CD14-positive monocyte (primary cell): Measurements from ENCODE around the gene ZDHHC14. TPM values are rescaled to one million over a fixed set of nuclear protein-coding genes. Genes with fewer than 3 reads are reported as not detected.

Experiments
- DNase-seq, 3 donors: peaks; one replicate each; pipeline ENCODE4 v3.0.0-alpha.2; 2011 to 2022
- H2AFZ ChIP-seq: 2 replicates; pipeline ENCODE4 v1.6.0; 2012; ENCODE audit warnings: mild to moderate bottlenecking, low read depth, low read length, inconsistent platforms; ENCODE audit not compliant: insufficient read depth, poor library complexity, severe bottlenecking
- H3K27ac ChIP-seq, 2 donors: 1 replicate in 1 of 2; 2 replicates in 1 of 2; pipeline ENCODE4 v1.5.1; 2012 to 2013; ENCODE audit warnings: low read length in 2 of 2, control low read depth in 1 of 2, inconsistent platforms in 1 of 2, low read depth in 1 of 2, mild to moderate bottlenecking in 1 of 2
- H3K27me3 ChIP-seq, 2 donors: one replicate each; pipeline versions ENCODE4 v1.6.0 to v1.6.1; 2011 to 2013; ENCODE audit warnings: low read length in 2 of 2; ENCODE audit not compliant: control insufficient read depth in 2 of 2, insufficient read depth in 2 of 2
- H3K36me3 ChIP-seq, 2 donors: replicated peaks in 1 of 2; 1 replicate in 1 of 2; 2 replicates in 1 of 2; pipeline versions ENCODE4 v1.5.1 to v1.6.1; 2012 to 2013; ENCODE audit warnings: low read length in 2 of 2, control low read depth in 1 of 2, inconsistent platforms in 1 of 2, mild to moderate bottlenecking in 1 of 2; ENCODE audit not compliant: insufficient read depth in 2 of 2, control insufficient read depth in 1 of 2
- H3K4me1 ChIP-seq, 2 donors: 1 replicate in 1 of 2; 2 replicates in 1 of 2; pipeline versions ENCODE4 v1.5.1 to v1.6.1; 2012 to 2013; ENCODE audit warnings: low read length in 2 of 2, control low read depth in 1 of 2, inconsistent platforms in 1 of 2, mild to moderate bottlenecking in 1 of 2, moderate library complexity in 1 of 2; ENCODE audit not compliant: insufficient read depth in 2 of 2, control insufficient read depth in 1 of 2
- H3K4me2 ChIP-seq: replicated peaks from 2 replicates; pipeline ENCODE3; 2012; ENCODE audit warnings: low read length, moderate library complexity, mild to moderate bottlenecking; ENCODE audit not compliant: poor library complexity, severe bottlenecking; ENCODE audit errors: extremely low read depth
- H3K4me3 ChIP-seq, 3 experiments: fragments of 200-600 bp in 1 of 3; sonication (generic) in 1 of 3; replicated peaks in 1 of 3; 1 replicate in 2 of 3; 2 replicates in 1 of 3; pipeline ENCODE4 v1.5.1; 2011 to 2013; ENCODE audit warnings: low read length in 3 of 3, mild to moderate bottlenecking in 3 of 3, control low read depth in 2 of 3, low read depth in 2 of 3, inconsistent platforms in 1 of 3, moderate library complexity in 1 of 3
- H3K79me2 ChIP-seq: 2 replicates; pipeline ENCODE4 v1.6.0; 2012; ENCODE audit warnings: mild to moderate bottlenecking, control low read depth, inconsistent platforms, low read length, moderate library complexity; ENCODE audit not compliant: insufficient read depth
- H3K9ac ChIP-seq: 2 replicates; pipeline ENCODE4 v1.6.0; 2017; ENCODE audit warnings: low read length, mild to moderate bottlenecking; ENCODE audit not compliant: insufficient read depth, poor library complexity, severe bottlenecking
- H3K9me3 ChIP-seq, 2 donors: replicated peaks in 1 of 2; 1 replicate in 1 of 2; 2 replicates in 1 of 2; pipeline versions ENCODE4 v1.5.1 to v1.6.1; 2012 to 2013; ENCODE audit warnings: low read length in 2 of 2, control low read depth in 1 of 2; ENCODE audit not compliant: control insufficient read depth in 1 of 2, insufficient read depth in 1 of 2
- H4K20me1 ChIP-seq: 2 replicates; pipeline ENCODE4 v1.6.0; 2012; ENCODE audit warnings: mild to moderate bottlenecking, low read length, control low read depth, moderate library complexity; ENCODE audit not compliant: insufficient read depth
- H3K27ac Mint-ChIP-seq, 7 donors: one replicate each; pipeline ENCODE4 v1.8.0; 2020; ENCODE audit warnings: mild to moderate bottlenecking in 7 of 7, mixed read lengths in 7 of 7, moderate library complexity in 6 of 7, inconsistent platforms in 2 of 7
- H3K27me3 Mint-ChIP-seq, 3 donors: one replicate each; pipeline ENCODE4 v1.8.0; 2021 to 2022; ENCODE audit warnings: low read depth in 3 of 3, mild to moderate bottlenecking in 3 of 3, mixed read lengths in 3 of 3, moderate library complexity in 3 of 3, inconsistent platforms in 1 of 3
- H3K36me3 Mint-ChIP-seq, 2 donors: one replicate each; pipeline ENCODE4 v1.8.0; 2020; ENCODE audit warnings: mixed read lengths in 2 of 2, inconsistent platforms in 1 of 2, mild to moderate bottlenecking in 1 of 2
- H3K4me1 Mint-ChIP-seq: one replicate; pipeline ENCODE4 v1.8.0; 2020; ENCODE audit warnings: mild to moderate bottlenecking, mixed read lengths
- H3K4me3 Mint-ChIP-seq, 2 donors: one replicate each; pipeline ENCODE4 v1.8.0; 2020; ENCODE audit warnings: mild to moderate bottlenecking in 2 of 2, mixed read lengths in 2 of 2, moderate library complexity in 1 of 2
- H3K9me3 Mint-ChIP-seq, 7 donors: one replicate each; pipeline ENCODE4 v1.8.0; 2020 to 2022; ENCODE audit warnings: mixed read lengths in 7 of 7, mild to moderate bottlenecking in 6 of 7, moderate library complexity in 6 of 7, inconsistent platforms in 2 of 7
- WGBS: methylation state at CpG from one replicate; pipeline ENCODE4 v1.1.5; 2013; ENCODE audit warnings: missing lambda C conversion rate; ENCODE audit not compliant: insufficient coverage; 5-methylcytosine and 5-hydroxymethylcytosine counted together
- intact Hi-C, 2 donors: fragments of 100-400 bp; cut with micrococcal nuclease; formaldehyde crosslinking; loops; one replicate each; pipeline versions ENCODE4 v1.15.0 to v1.15.1; 2023
- polyA minus RNA-seq: library from RNA; depleted of rRNA, polyadenylated mRNA; stranded (reverse); fragments of >200 nt; gene quantifications from 2 replicates; pipeline ENCODE4 v1.2.3, GENCODE V29; 2012
- polyA plus RNA-seq, 3 donors: library from polyadenylated mRNA; depleted of rRNA in 1 of 3; unstranded in 2 of 3; stranded (reverse) in 1 of 3; fragments of 300-500 nt in 2 of 3; fragments of >200 nt in 1 of 3; fragmentation: Illumina TruSeq in 2 of 3; gene quantifications; 1 replicate in 2 of 3; 2 replicates in 1 of 3; pipeline ENCODE4 v1.2.3, GENCODE V29; 2012 to 2021
- total RNA-seq, 12 experiments: library from RNA in 1 of 12; stranded (reverse) in 1 of 12; fragments of 120-200 nt in 1 of 12; gene quantifications; one replicate each; pipeline ENCODE4 v1.2.4 and lab custom pipeline; 2013 to 2026; ENCODE audit warnings: mixed read lengths in 6 of 12, inconsistent platforms in 1 of 12
- TF ChIP-seq, protein P1 (sequence below): fragments of 200-600 bp; IDR thresholded peaks from one replicate; pipeline ENCODE4 v1.8.0; 2022; ENCODE audit warnings: antibody characterized with exemption, mild to moderate bottlenecking

The ZDHHC14 gene
- total RNA-seq (2013): 1.6 TPM
- 1 to 10 TPM in 1 of 3 donors, under 1 TPM in 2; 0.30 to 1.7 (median 0.93) TPM for polyA plus RNA-seq
- 2.9 and 3.0 TPM in 2 replicates for polyA minus RNA-seq
- total RNA-seq (lab: John Stamatoyannopoulos, UW): 2.1 to 5.7 (median 4.0) reads per million in 11 experiments

DNA sequence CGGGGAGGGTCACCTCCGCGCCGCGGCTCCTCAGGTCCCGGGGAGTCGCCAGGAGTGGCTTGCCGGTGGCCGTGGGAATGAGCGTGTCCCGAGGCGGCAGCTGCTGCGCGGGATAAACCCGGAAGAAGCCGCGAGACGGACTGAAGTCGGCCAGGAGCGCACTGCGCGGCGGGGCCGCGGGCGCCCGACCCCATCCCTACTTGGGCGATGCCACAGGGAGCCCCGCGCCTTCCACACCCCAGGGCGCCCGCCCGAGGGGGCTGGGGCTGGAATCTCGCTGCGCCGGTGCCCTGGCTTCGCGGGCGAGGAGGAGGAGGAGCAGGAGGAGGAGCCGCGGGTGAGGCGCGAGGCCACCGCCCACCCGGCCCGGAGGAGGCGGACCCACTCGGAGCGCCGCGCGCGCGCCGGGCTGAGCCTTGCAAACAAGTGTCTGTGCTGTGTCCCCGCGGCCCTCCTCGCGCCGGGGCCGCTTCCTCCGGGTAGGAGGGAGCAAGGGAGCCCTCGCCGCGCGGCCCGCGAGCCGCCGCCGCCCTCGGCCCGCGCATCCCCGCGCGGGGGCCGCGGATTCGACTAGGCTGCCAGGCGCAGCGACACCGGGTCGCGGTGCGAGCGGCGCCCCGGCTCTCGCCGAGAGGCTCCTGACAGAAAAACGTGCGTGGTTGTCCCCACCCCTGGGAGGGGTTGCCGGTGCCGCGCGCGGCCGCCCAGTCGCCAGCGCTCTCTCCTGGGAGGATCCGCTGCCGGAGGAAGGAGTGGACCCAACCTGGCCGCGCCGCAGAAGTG, at the start of gene ZDHHC14:
ZDHHC14 (plus strand) TSS at position 412 of the 783 bp plus-strand sequence.
- TF ChIP-seq, protein P1, sequence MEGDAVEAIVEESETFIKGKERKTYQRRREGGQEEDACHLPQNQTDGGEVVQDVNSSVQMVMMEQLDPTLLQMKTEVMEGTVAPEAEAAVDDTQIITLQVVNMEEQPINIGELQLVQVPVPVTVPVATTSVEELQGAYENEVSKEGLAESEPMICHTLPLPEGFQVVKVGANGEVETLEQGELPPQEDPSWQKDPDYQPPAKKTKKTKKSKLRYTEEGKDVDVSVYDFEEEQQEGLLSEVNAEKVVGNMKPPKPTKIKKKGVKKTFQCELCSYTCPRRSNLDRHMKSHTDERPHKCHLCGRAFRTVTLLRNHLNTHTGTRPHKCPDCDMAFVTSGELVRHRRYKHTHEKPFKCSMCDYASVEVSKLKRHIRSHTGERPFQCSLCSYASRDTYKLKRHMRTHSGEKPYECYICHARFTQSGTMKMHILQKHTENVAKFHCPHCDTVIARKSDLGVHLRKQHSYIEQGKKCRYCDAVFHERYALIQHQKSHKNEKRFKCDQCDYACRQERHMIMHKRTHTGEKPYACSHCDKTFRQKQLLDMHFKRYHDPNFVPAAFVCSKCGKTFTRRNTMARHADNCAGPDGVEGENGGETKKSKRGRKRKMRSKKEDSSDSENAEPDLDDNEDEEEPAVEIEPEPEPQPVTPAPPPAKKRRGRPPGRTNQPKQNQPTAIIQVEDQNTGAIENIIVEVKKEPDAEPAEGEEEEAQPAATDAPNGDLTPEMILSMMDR: no peak
- Histone ChIP-seq H3K4me3 (peak within 1 kb of the TSS; percentile 85 to 97 (median 93)), H3K4me2 (peak within 1 kb of the TSS; percentile 90), H3K4me1 (peaks cover 19 to 20% of the 10 kb centered on the region in 2 donors), H3K27ac (peak within 1 kb of the TSS; percentile 58 to 86), H3K27me3 (no peaks in the 10 kb centered on the region), H3K36me3 (no peaks in the 10 kb centered on the region), H3K9ac (peak within 1 kb of the TSS; percentile 88), H3K9me3 (no peaks in the 10 kb centered on the region), H3K79me2 (peaks cover 8% of the 10 kb centered on the region), H4K20me1 (no peaks in the 10 kb centered on the region), H2AFZ (peak within 1 kb of the TSS; percentile 97)
- Mint-ChIP-seq H3K9me3 (peaks cover 0 to 2% (median 0%) of the 10 kb centered on the region in 7 donors), H3K4me3 (peak within 1 kb of the TSS; percentile 91), H3K27me3 (peaks cover 3 to 12% (median 4%) of the 10 kb centered on the region in 3 donors), H3K4me1 (peaks cover 30% of the 10 kb centered on the region), H3K27ac (peak within 1 kb of the TSS; percentile 33 to 87 (median 81)), H3K36me3 (peaks cover 0 to 4% of the 10 kb centered on the region in 2 donors)
- DNase-seq: peak; percentile 72 to 75 (median 75)
- intact Hi-C loops: loop anchor here (2.0 to 5.0 kb wide), 2 partner anchors 59 to 64 kb away; partner anchors contain the start of gene TMEM242 (in 1 of the 2)
- WGBS: under 1% methylated on average over 102 of the region's 106 CpGs

DNA sequence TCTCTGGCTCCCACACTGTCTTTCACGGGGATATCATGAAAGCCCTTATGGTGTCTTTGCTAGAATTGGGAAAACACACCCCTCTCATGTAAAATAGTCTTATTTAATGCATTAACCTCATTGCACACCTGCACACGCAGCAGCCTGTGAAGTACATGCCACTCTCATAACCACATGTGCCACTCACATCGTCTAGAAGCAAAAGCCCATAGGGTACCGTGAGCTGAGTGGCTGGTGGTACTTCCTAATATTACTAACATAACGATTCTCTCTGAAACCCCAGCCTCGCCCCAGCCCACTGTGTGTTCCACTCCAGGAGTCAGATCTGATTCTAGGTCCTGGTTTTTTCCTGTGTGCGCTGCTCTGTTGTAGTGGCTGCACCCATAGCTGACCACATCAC, 48.2 kb upstream of the ZDHHC14 start:
- no peaks in the 10 kb centered on the region for H3K36me3 ChIP-seq
- no peak overlapping the region for H3K4me3 Mint-ChIP-seq
- peaks cover 6% of the 10 kb centered on the region in 2 donors for H3K4me1 ChIP-seq
- DNase-seq: no peak
- no peaks in the 10 kb centered on the region for H3K79me2 ChIP-seq
- H3K4me3 ChIP-seq: no peak overlapping the region
- peaks cover 9% of the 10 kb centered on the region for H3K4me1 Mint-ChIP-seq
- no peaks in the 10 kb centered on the region for H4K20me1 ChIP-seq
- TF ChIP-seq, protein P1: no peak
- peaks cover 0 to 2% of the 10 kb centered on the region in 2 donors for H3K27me3 ChIP-seq
- no peak overlapping the region for H3K27ac Mint-ChIP-seq
- intact Hi-C loops: no loop called here
- no peaks in the 10 kb centered on the region for H3K9me3 Mint-ChIP-seq
- H3K27ac ChIP-seq: no peak overlapping the region
- H3K9me3 ChIP-seq: no peaks in the 10 kb centered on the region
- 84% methylated on average over 3 of the region's 7 CpGs for WGBS
- H3K9ac ChIP-seq: no peak overlapping the region
- H3K36me3 Mint-ChIP-seq: no peaks in the 10 kb centered on the region
- H3K4me2 ChIP-seq: no peak overlapping the region
- H2AFZ ChIP-seq: no peak overlapping the region
- peaks cover 5 to 15% (median 6%) of the 10 kb centered on the region in 3 donors for H3K27me3 Mint-ChIP-seq
